SJCRH30 (cell line): ENCODE data around the gene COX19. TPM values are rescaled to one million over a fixed set of nuclear protein-coding genes. Genes with fewer than 3 reads are reported as not detected.

Experiments used
- DNase-seq, 2 experiments: peaks; one replicate each; pipeline ENCODE4 v3.0.0-alpha.2; 2015 to 2020
- H3K27ac ChIP-seq: fragments of 250-450 bp; sonication (Bioruptor Pico); 2 replicates; pipeline ENCODE4 v1.5.1; 2020; ENCODE audit warnings: mild to moderate bottlenecking, moderate library complexity
- H3K27me3 ChIP-seq: fragments of 250-450 bp; sonication (Bioruptor Pico); 2 replicates; pipeline ENCODE4 v1.5.1; 2020; ENCODE audit warnings: mild to moderate bottlenecking, moderate library complexity
- H3K36me3 ChIP-seq: fragments of 250-450 bp; sonication (Bioruptor Pico); 2 replicates; pipeline ENCODE4 v1.5.1; 2020; ENCODE audit warnings: mild to moderate bottlenecking, moderate library complexity
- H3K4me1 ChIP-seq: fragments of 250-450 bp; sonication (Bioruptor Pico); 2 replicates; pipeline ENCODE4 v1.5.1; 2020; ENCODE audit warnings: mild to moderate bottlenecking, moderate library complexity
- H3K4me3 ChIP-seq: fragments of 250-450 bp; sonication (Bioruptor Pico); 2 replicates; pipeline ENCODE4 v1.5.1; 2020; ENCODE audit warnings: mild to moderate bottlenecking, moderate library complexity
- H3K9me3 ChIP-seq: fragments of 250-450 bp; sonication (Bioruptor Pico); replicated peaks from 2 replicates; pipeline ENCODE4 v1.5.1; 2020; ENCODE audit warnings: mild to moderate bottlenecking, moderate library complexity
- total RNA-seq: library from RNA; depleted of rRNA; stranded (reverse); fragments of >200 nt; shearing (Covaris generic); gene quantifications from 2 replicates; pipeline ENCODE4 v1.2.3, GENCODE V29; 2014

COX19 gene
- total RNA-seq, 1 experiment from 2014 or later: 8.6 TPM

DNA sequence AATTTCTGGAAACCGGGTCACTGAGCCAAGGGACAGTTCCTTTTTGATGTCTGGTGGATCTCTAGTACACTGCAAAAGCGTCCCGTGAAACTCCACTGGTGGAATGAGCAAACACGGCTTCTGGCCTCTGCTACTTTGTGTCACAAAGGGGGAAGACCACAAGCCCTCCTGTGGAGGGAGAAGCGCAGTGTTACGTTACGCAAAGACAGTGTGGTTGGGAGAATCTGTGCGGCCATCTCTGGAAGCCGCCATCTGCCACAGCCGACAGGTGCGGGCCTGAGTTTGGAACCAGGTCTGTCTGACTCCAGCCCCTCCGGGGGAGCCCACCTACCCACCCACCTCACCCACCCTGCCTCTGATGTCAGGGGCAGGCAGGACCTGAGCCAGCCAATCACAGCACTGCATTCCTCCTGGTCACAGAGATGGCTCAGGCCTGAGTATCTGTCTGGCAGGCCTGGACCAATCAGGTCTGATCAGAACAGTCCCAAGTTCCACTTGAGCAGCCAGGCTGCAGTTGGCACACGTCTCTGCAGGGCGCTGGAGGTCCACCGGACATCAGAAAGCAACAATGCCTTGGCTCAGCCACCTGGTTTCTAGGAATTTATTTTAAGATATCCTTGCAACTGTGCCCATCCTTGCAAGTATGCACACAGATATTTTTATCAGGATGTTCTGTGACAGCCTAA, 4.7 kb upstream of the COX19 start:
- peak; percentile 21 to 48 for DNase-seq
- Histone ChIP-seq H3K4me3 (no peak overlapping the region), H3K9me3 (no peaks in the 10 kb centered on the region), H3K27me3 (peaks cover 5% of the 10 kb centered on the region; the same call in 1 of the 2 replicates), H3K4me1 (peaks cover 6% of the 10 kb centered on the region), H3K27ac (no peak overlapping the region), H3K36me3 (peaks cover 2% of the 10 kb centered on the region; the same call in 1 of the 2 replicates)

GRCh38 chr7:979151-979550, 3.8 kb upstream of the COX19 start:
- H3K36me3 ChIP-seq: peaks cover 4% of the 10 kb centered on the region; the same call in 1 of the 2 replicates
- no peak overlapping the region for H3K4me3 ChIP-seq
- H3K27me3 ChIP-seq: peaks cover 5% of the 10 kb centered on the region; the same call in 1 of the 2 replicates
- no peak for DNase-seq
- no peaks in the 10 kb centered on the region for H3K9me3 ChIP-seq
- H3K27ac ChIP-seq: no peak overlapping the region
- peaks cover 6% of the 10 kb centered on the region for H3K4me1 ChIP-seq

DNA sequence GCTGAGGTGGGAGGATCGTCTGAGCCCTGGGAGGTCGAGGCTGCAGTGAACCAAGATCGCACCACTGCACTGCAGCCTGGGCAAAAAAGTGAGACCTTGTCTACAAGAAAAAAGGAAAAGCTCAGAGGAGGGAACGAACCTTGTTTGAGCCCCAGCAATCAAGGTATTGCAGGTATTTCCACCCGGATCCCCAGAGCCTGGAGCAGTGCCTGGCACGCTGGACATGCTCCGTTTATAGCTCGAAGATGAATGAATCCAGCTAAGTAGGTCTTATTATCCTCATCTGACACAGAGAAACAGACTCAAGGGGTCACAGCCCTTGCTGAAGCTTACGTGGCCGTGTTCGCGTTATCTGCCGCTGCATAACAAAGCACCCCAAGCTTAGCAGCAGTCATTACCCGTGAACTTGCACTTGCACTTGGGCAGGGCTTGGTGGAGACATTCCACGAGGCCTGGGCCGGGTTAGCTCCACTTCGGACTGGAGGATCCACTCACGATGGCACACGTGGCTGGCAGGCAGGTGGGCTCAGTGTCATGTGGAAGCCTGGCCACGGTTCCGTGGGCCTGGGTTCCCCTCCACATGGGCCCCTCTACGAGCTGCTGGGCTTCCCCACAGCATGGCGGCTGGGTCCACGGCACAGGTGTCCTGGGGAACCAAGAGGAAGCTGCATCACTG, 3.2 kb upstream of the COX19 start:
- Histone ChIP-seq H3K36me3 (peaks cover 4% of the 10 kb centered on the region; the same call in 1 of the 2 replicates), H3K4me1 (peaks cover 6% of the 10 kb centered on the region), H3K27ac (no peak overlapping the region), H3K4me3 (no peak overlapping the region), H3K9me3 (no peaks in the 10 kb centered on the region), H3K27me3 (peaks cover 5% of the 10 kb centered on the region; the same call in 1 of the 2 replicates)
- DNase-seq: no peak

- Histone ChIP-seq H3K27me3 (no peaks in the 10 kb centered on the region; the same call in 1 of the 2 replicates), H3K36me3 (peaks cover 4% of the 10 kb centered on the region; the same call in 1 of the 2 replicates), H3K4me3 (no peak overlapping the region), H3K27ac (no peak overlapping the region), H3K9me3 (no peaks in the 10 kb centered on the region), H3K4me1 (peaks cover 6% of the 10 kb centered on the region)
- DNase-seq: no peak
Observed at GRCh38 chr7:978049-978346, 2.6 kb upstream of the COX19 start.

GRCh38 chr7:977326-978048, 2.1 kb upstream of the COX19 start:
- Histone ChIP-seq H3K4me3 (no peak overlapping the region), H3K36me3 (peaks cover 8% of the 10 kb centered on the region; the same call in 1 of the 2 replicates), H3K27ac (no peak overlapping the region), H3K27me3 (no peaks in the 10 kb centered on the region), H3K9me3 (no peaks in the 10 kb centered on the region), H3K4me1 (peaks cover 4% of the 10 kb centered on the region)
- DNase-seq: peak; percentile 48 to 71

- H3K9me3 ChIP-seq: no peaks in the 10 kb centered on the region
- H3K4me3 ChIP-seq: no peak overlapping the region
- H3K27ac ChIP-seq: no peak overlapping the region
- no peaks in the 10 kb centered on the region for H3K27me3 ChIP-seq
- no peaks in the 10 kb centered on the region for H3K4me1 ChIP-seq
- DNase-seq: no peak
- H3K36me3 ChIP-seq: peaks cover 8% of the 10 kb centered on the region; the same call in 1 of the 2 replicates
Observed at GRCh38 chr7:976901-977325, 1.6 kb upstream of the COX19 start.

GRCh38 chr7:975702-976473, 539 bp upstream of the COX19 start:
- H3K4me1 ChIP-seq: no peaks in the 10 kb centered on the region
- no peaks in the 10 kb centered on the region for H3K9me3 ChIP-seq
- H3K4me3 ChIP-seq: no peak overlapping the region
- no peak overlapping the region for H3K27ac ChIP-seq
- no peak for DNase-seq
- H3K27me3 ChIP-seq: no peaks in the 10 kb centered on the region
- peaks cover 8% of the 10 kb centered on the region; the same call in 1 of the 2 replicates for H3K36me3 ChIP-seq

- no peak overlapping the region for H3K27ac ChIP-seq
- H3K4me1 ChIP-seq: no peaks in the 10 kb centered on the region
- H3K9me3 ChIP-seq: no peaks in the 10 kb centered on the region
- peaks cover 8% of the 10 kb centered on the region; the same call in 1 of the 2 replicates for H3K36me3 ChIP-seq
- H3K4me3 ChIP-seq: peak overlapping the region; percentile 100
- no peak for DNase-seq
- H3K27me3 ChIP-seq: no peaks in the 10 kb centered on the region
Observed at GRCh38 chr7:974172-974571, 1.2 kb downstream of the COX19 start.

GRCh38 chr7:973312-973711, 2.0 kb downstream of the COX19 start:
- Histone ChIP-seq H3K27ac (no peak overlapping the region), H3K4me1 (no peaks in the 10 kb centered on the region), H3K27me3 (no peaks in the 10 kb centered on the region), H3K9me3 (no peaks in the 10 kb centered on the region), H3K4me3 (no peak overlapping the region), H3K36me3 (peaks cover 8% of the 10 kb centered on the region; the same call in 1 of the 2 replicates)
- no peak for DNase-seq

DNA sequence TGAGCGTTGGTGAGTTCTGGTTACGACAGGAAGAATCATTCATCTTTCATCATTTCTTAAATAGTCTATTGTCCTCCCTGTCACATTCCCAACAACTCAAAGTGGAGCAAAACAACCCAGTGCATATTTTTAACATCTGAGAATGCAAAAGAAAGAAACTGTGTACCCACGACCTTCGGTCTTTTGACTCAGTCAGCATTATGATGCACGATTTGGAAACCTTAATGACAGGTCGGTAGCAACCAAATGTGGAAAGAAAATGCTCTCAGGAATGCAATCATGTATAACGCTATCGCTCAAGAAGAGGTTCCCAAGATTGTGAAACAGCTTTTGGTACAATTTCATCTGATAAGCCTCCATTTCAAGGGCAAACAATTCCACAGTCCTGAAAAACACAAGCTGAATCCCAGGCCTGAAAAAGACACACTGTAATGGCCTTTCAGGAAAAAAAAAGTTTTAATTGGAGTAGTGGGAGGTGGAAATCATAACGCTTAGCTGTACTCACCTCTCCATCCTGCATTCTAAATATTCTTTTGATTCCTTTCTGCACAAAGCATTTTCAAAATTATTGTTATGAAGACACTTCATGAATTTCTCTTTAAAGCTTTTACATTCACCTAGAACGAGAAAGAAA, 2.6 kb downstream of the COX19 start:
- no peaks in the 10 kb centered on the region for H3K4me1 ChIP-seq
- H3K4me3 ChIP-seq: no peak overlapping the region
- no peak overlapping the region for H3K27ac ChIP-seq
- no peaks in the 10 kb centered on the region for H3K9me3 ChIP-seq
- no peak for DNase-seq
- H3K36me3 ChIP-seq: peaks cover 8% of the 10 kb centered on the region; the same call in 1 of the 2 replicates
- no peaks in the 10 kb centered on the region for H3K27me3 ChIP-seq

DNA sequence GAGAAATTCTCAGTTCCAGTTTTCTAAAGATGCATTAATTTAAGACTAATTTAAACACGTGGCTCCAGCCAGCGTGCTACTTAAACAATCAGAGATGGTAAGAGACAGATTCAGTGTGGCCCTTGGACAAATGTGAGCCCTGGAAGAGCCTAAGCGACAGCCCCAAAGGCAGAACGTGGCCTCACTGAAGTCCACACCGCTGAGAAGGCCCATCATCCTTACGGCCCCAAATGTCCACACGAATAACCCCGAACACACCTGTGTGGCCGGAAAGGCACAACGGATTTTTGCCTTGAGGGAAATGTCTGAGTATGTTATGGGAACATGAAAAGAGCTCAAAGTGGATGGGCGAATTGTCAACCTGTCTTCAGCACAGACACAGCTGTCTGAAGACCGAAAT, 3.2 kb downstream of the COX19 start:
- Histone ChIP-seq H3K27ac (no peak overlapping the region), H3K4me1 (no peaks in the 10 kb centered on the region), H3K9me3 (no peaks in the 10 kb centered on the region), H3K27me3 (no peaks in the 10 kb centered on the region), H3K36me3 (peaks cover 8% of the 10 kb centered on the region; the same call in 1 of the 2 replicates), H3K4me3 (no peak overlapping the region)
- DNase-seq: no peak

DNA sequence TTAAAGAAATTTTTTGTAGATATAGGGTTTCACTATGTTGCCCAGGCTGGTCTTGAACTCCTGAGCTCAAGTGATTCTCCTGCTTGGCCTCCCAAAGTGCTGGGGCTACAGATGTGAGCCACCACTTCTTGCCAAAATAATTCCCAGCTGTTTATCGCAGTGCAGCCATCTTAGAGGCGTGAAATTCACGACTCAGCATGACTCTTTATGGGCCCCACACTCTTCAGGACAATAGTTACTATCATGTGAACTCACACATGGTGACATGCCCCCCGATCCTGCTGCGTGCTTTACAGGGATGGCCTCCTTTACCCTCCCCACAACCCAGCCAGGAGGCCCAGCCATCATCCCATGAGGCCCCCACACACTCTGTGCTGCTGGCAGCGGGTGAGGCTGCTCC, 4.6 kb downstream of the COX19 start:
- DNase-seq: no peak
- H3K36me3 ChIP-seq: peaks cover 8% of the 10 kb centered on the region; the same call in 1 of the 2 replicates
- H3K4me3 ChIP-seq: no peak overlapping the region

GRCh38 chr7:969403-969802, 5.9 kb downstream of the COX19 start:
- Histone ChIP-seq H3K36me3 (peaks cover 4% of the 10 kb centered on the region; the same call in 1 of the 2 replicates), H3K27me3 (no peaks in the 10 kb centered on the region), H3K4me3 (no peak overlapping the region), H3K4me1 (no peaks in the 10 kb centered on the region; the same call in 1 of the 2 replicates), H3K9me3 (no peaks in the 10 kb centered on the region), H3K27ac (no peak overlapping the region)
- DNase-seq: no peak

More for the DNA sequence above, 4.6 kb downstream of the COX19 start:
- H3K27me3 ChIP-seq: no peaks in the 10 kb centered on the region
- H3K27ac ChIP-seq: no peak overlapping the region
- no peaks in the 10 kb centered on the region; the same call in 1 of the 2 replicates for H3K4me1 ChIP-seq
- H3K9me3 ChIP-seq: no peaks in the 10 kb centered on the region
